LNCAP (cell line): ENCODE results near the gene DNMT1.

ENCODE experiments used
- TF ChIP-seq, protein P1 (sequence below): fragments of 450-650 bp; IDR thresholded peaks from 2 replicates; pipeline ENCODE4 v1.5.1; 2017; ENCODE audit warnings: mild to moderate bottlenecking

DNMT1 gene

DNA sequence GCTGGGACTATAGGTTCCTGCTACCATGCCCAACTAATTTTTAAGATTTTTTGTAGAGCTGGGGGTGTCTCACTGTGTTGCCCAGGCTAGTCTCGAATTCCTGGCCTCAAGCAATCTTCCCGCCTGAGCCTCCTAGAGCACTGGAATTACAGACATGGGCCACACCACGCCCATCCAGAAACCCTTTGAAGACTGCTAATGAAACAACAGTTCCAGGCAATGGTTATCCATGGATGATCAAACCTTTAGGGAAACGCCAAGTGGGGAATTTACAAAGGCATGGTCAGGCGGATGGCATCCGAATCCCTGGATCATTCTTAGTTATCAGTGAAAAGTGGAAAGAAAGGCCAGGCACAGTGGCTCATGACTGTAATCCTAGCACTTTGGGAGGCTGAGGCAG, 16.9 kb upstream of the DNMT1 start:
- TF ChIP-seq, protein P1, sequence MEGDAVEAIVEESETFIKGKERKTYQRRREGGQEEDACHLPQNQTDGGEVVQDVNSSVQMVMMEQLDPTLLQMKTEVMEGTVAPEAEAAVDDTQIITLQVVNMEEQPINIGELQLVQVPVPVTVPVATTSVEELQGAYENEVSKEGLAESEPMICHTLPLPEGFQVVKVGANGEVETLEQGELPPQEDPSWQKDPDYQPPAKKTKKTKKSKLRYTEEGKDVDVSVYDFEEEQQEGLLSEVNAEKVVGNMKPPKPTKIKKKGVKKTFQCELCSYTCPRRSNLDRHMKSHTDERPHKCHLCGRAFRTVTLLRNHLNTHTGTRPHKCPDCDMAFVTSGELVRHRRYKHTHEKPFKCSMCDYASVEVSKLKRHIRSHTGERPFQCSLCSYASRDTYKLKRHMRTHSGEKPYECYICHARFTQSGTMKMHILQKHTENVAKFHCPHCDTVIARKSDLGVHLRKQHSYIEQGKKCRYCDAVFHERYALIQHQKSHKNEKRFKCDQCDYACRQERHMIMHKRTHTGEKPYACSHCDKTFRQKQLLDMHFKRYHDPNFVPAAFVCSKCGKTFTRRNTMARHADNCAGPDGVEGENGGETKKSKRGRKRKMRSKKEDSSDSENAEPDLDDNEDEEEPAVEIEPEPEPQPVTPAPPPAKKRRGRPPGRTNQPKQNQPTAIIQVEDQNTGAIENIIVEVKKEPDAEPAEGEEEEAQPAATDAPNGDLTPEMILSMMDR: no peak

DNA sequence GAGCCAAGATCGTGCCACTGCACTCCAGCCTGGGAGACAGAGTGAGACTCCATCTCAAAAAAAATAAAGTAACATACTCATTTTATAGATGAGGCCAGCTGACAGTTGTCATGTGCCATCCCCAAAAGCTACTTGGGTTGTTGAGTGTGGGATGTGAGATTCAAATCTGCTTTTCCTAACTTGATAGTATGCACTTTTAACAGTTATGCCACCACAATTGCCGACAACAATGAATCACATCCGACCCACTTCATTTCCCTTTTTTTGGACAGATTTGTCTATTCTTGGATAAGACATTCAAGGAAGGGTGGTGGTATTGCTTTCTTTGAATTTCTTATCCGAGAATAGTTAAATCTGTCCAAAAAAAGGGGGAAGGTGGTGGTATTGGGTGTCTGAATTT, 16.3 kb upstream of the DNMT1 start:
- TF ChIP-seq, protein P1: no peak

GRCh38 chr19:10209315-10209714, 14.6 kb upstream of the DNMT1 start:
- TF ChIP-seq, protein P1: no peak

DNA sequence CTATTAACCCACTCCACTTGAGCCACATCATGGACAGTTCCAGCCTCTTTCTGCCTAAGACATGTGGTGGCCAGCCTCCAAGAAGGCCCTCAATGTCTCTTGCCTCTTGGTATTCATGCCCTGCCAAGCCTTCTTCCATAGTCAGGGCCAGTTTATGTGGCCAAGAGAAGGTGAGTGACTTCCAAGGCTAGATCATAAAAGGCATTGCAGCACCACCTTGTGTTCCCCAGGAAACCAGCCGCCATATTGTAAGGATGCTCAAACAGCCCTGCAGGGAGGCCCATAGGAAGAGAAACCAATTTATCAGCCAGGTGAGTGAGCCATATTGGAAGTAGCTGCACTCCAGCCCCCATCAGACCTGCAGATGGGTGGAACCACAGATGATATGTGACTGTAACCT, 12.3 kb upstream of the DNMT1 start:
- TF ChIP-seq, protein P1: no peak

DNA sequence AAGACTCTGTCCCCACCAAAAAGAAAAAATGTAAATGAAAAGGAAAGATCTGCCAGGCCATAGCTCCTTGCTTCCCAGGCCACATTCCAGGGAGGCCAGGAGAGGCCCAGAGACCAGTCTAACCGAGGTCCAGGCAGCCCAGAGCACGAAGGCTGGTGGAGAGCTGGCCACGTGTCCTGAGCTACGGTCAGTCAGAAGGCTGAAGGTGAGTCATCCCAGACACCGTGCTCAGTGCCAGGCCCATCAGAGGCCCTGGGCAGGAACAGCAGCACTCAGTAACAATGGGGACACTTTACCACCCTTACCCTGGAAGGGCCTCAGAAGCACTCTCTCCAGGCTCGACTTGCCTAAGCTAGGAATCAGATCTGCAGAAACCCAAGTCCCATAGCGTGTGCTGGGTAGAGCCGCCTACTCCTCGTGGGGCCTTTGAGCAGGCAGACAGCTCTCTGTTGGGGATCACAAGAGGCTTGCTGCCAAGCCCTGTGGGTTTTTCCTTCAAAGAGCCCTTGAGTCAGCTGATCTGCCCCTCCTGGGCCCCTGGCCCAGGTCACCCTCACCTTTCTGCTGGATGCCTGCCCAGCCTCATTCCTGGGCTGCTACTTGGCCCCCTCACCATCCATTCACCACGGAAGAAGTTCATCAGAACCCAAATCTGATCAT, 11.6 kb upstream of the DNMT1 start:
- TF ChIP-seq, protein P1: no peak

GRCh38 chr19:10205636-10206035, 10.9 kb upstream of the DNMT1 start:
- TF ChIP-seq, protein P1: no peak

- TF ChIP-seq, protein P1: no peak
Observed at GRCh38 chr19:10203686-10204085, 8.9 kb upstream of the DNMT1 start.

- TF ChIP-seq, protein P1: no peak
Observed at GRCh38 chr19:10201176-10201575, 6.4 kb upstream of the DNMT1 start.
